H1 (cell line): Measurements from ENCODE around the gene OR52N5. TPM values are rescaled to one million over a fixed set of nuclear protein-coding genes. Genes with fewer than 3 reads are reported as not detected.

Source experiments
- CTCF ChIA-PET: fragments of 300-600 bp; sonication (Branson Sonifier 250); formaldehyde crosslinking; loops from one replicate; lab custom pipeline; 2021; ENCODE audit not compliant: partially characterized antibody; lab: Charles Lee
- POLR2A ChIA-PET: fragments of 300-600 bp; sonication (Branson Sonifier 250); formaldehyde crosslinking; loops from one replicate; lab custom pipeline; 2021; ENCODE audit warnings: inconsistent platforms; ENCODE audit not compliant: partially characterized antibody; lab: Charles Lee
- DNase-seq, 2 experiments: peaks; one replicate each; pipeline versions ENCODE4 v3.0.0 to v3.0.0-alpha.2; 2010 to 2022; ENCODE audit warnings: low spot score in 2 of 2, low read depth in 1 of 2, mixed read lengths in 1 of 2
- FAIRE-seq: peaks from 2 replicates; lab custom pipeline; 2011; peaks lifted over from hg19 to GRCh38; lab: Jason Lieb, UNC
- H2AFZ ChIP-seq: 2 replicates; pipeline ENCODE4 v1.8.1; 2012; ENCODE audit warnings: low read length, inconsistent platforms
- H2AK5ac ChIP-seq: 2 replicates; pipeline ENCODE4 v1.6.1; 2013; ENCODE audit warnings: low read depth, low read length
- H2BK120ac ChIP-seq: replicated peaks from 2 replicates; pipeline ENCODE3; 2013; ENCODE audit warnings: low read depth, low read length, inconsistent platforms
- H2BK12ac ChIP-seq: 2 replicates; pipeline ENCODE4 v1.6.1; 2013; ENCODE audit warnings: low read depth, low read length
- H2BK15ac ChIP-seq: 2 replicates; pipeline ENCODE4 v1.6.1; 2013; ENCODE audit warnings: low read length
- H2BK20ac ChIP-seq: 2 replicates; pipeline ENCODE4 v1.6.1; 2013; ENCODE audit warnings: low read length
- H2BK5ac ChIP-seq: 2 replicates; pipeline ENCODE4 v1.6.1; 2013; ENCODE audit warnings: low read depth, low read length
- H3K14ac ChIP-seq: 2 replicates; pipeline ENCODE4 v1.6.1; 2013; ENCODE audit warnings: inconsistent platforms; ENCODE audit not compliant: insufficient read length
- H3K18ac ChIP-seq: 2 replicates; pipeline ENCODE4 v1.6.1; 2013; ENCODE audit warnings: low read length; ENCODE audit errors: extremely low read depth
- H3K23ac ChIP-seq: 2 replicates; pipeline ENCODE4 v1.6.1; 2013; ENCODE audit warnings: inconsistent platforms; ENCODE audit not compliant: insufficient read length
- H3K23me2 ChIP-seq: 2 replicates; pipeline ENCODE4 v1.6.1; 2013; ENCODE audit warnings: low read depth, low read length
- H3K27ac ChIP-seq: 2 replicates; pipeline ENCODE4 v1.6.1; 2011; ENCODE audit warnings: low read depth, low read length, inconsistent platforms
- H3K27me3 ChIP-seq, 4 experiments: replicated peaks in 1 of 4; 1 replicate in 1 of 4; 2 replicates in 3 of 4; pipeline versions ENCODE4 v1.6.1 to v1.8.1; 2011 to 2013; ENCODE audit warnings: low read length in 3 of 4, mild to moderate bottlenecking in 3 of 4, inconsistent platforms in 2 of 4, mixed read lengths in 2 of 4, moderate library complexity in 1 of 4; ENCODE audit not compliant: control insufficient read depth in 3 of 4, insufficient read depth in 3 of 4; ENCODE audit errors: extremely low read depth in 1 of 4
- H3K36me3 ChIP-seq, 4 experiments: 2 replicates each; pipeline versions ENCODE4 v1.6.1 to v1.8.1; 2011 to 2013; ENCODE audit warnings: mild to moderate bottlenecking in 4 of 4, low read length in 3 of 4, moderate library complexity in 2 of 4, control low read depth in 1 of 4, inconsistent platforms in 1 of 4; ENCODE audit not compliant: insufficient read depth in 4 of 4, control insufficient read depth in 2 of 4
- H3K4ac ChIP-seq: replicated peaks from 2 replicates; pipeline ENCODE3; 2013; ENCODE audit warnings: low read length, low read depth, mixed read lengths, inconsistent platforms; ENCODE audit not compliant: insufficient read length
- H3K4me1 ChIP-seq, 4 experiments: replicated peaks in 1 of 4; 1 replicate in 1 of 4; 2 replicates in 3 of 4; pipeline versions ENCODE4 v1.6.1 to v1.8.1; 2011 to 2013; ENCODE audit warnings: low read length in 3 of 4, inconsistent platforms in 2 of 4, mixed read lengths in 1 of 4; ENCODE audit not compliant: insufficient read depth in 4 of 4, control insufficient read depth in 3 of 4
- H3K4me2 ChIP-seq, 2 experiments: 2 replicates each; pipeline versions ENCODE4 v1.6.1 to v1.8.1; 2011 to 2013; ENCODE audit warnings: low read depth in 2 of 2, low read length in 2 of 2, control low read depth in 1 of 2, inconsistent platforms in 1 of 2, mild to moderate bottlenecking in 1 of 2; ENCODE audit not compliant: insufficient read depth in 1 of 2
- H3K4me3 ChIP-seq, 4 experiments: fragments of 200-600, 300-600 bp in 1 of 4; sonication (generic), shearing (Covaris generic), sonication (Bioruptor Twin) in 1 of 4; 2 replicates each; pipeline versions ENCODE4 v1.5.1 to v1.8.1; 2011 to 2016; ENCODE audit warnings: low read length in 4 of 4, low read depth in 3 of 4, control low read depth in 2 of 4, inconsistent platforms in 2 of 4, mild to moderate bottlenecking in 2 of 4, mixed read lengths in 1 of 4, moderate library complexity in 1 of 4; ENCODE audit not compliant: insufficient read depth in 2 of 4; ENCODE audit errors: extremely low read depth in 1 of 4
- H3K56ac ChIP-seq: replicated peaks from 2 replicates; pipeline ENCODE3; 2013; ENCODE audit warnings: low read depth, mild to moderate bottlenecking, mixed read lengths, low read length, inconsistent platforms; ENCODE audit not compliant: insufficient read length
- H3K79me1 ChIP-seq: 2 replicates; pipeline ENCODE4 v1.6.1; 2013; ENCODE audit warnings: low read depth, low read length, control low read depth
- H3K79me2 ChIP-seq, 2 experiments: 2 replicates each; pipeline versions ENCODE4 v1.6.1 to v1.8.1; 2012 to 2013; ENCODE audit warnings: low read length in 2 of 2, mild to moderate bottlenecking in 2 of 2, inconsistent platforms in 1 of 2; ENCODE audit not compliant: insufficient read depth in 2 of 2, control insufficient read depth in 1 of 2
- H3K9ac ChIP-seq, 4 experiments: replicated peaks in 1 of 4; 1 replicate in 1 of 4; 2 replicates in 3 of 4; pipeline versions ENCODE4 v1.6.1 to v1.8.1; 2011 to 2013; ENCODE audit warnings: low read depth in 3 of 4, low read length in 3 of 4, control low read depth in 2 of 4, mild to moderate bottlenecking in 2 of 4, moderate library complexity in 2 of 4, inconsistent platforms in 1 of 4; ENCODE audit errors: extremely low read depth in 1 of 4
- H3K9me3 ChIP-seq, 2 experiments: 2 replicates each; pipeline versions ENCODE4 v1.6.1 to v1.8.1; 2012 to 2013; ENCODE audit warnings: mild to moderate bottlenecking in 2 of 2, moderate library complexity in 2 of 2, control low read depth in 1 of 2, inconsistent platforms in 1 of 2, low read depth in 1 of 2, low read length in 1 of 2, mixed read lengths in 1 of 2; ENCODE audit not compliant: insufficient read depth in 2 of 2
- H4K20me1 ChIP-seq, 2 experiments: replicated peaks in 1 of 2; 2 replicates each; pipeline versions ENCODE3 to v1.8.1; 2011 to 2013; ENCODE audit warnings: inconsistent platforms in 2 of 2, low read length in 2 of 2, mild to moderate bottlenecking in 1 of 2; ENCODE audit not compliant: insufficient read depth in 2 of 2, control insufficient read depth in 1 of 2
- H4K5ac ChIP-seq: 2 replicates; pipeline ENCODE4 v1.6.1; 2013; ENCODE audit warnings: low read length, low read depth, mixed read lengths, inconsistent platforms; ENCODE audit not compliant: insufficient read length
- H4K8ac ChIP-seq: 2 replicates; pipeline ENCODE4 v1.8.0; 2013; ENCODE audit warnings: mild to moderate bottlenecking, moderate library complexity, low read length, inconsistent platforms; ENCODE audit not compliant: insufficient read depth; ENCODE audit errors: extremely low read depth
- H4K91ac ChIP-seq: replicated peaks from 2 replicates; pipeline ENCODE3; 2013; ENCODE audit warnings: low read length, mixed read lengths, inconsistent platforms; ENCODE audit not compliant: insufficient read length
- ATF3 ChIP-seq: IDR thresholded peaks from 2 replicates; pipeline ENCODE4 v1.6.1; 2011; ENCODE audit warnings: low read depth, mild to moderate bottlenecking, low read length; ENCODE audit not compliant: insufficient read depth
- BCL11A ChIP-seq, 2 experiments: IDR thresholded peaks; one replicate each; pipeline ENCODE4 v1.6.1; 2011; ENCODE audit warnings: low read depth in 2 of 2, low read length in 2 of 2, mild to moderate bottlenecking in 2 of 2
- CBX8 ChIP-seq: fragments of 300-800, 300-1000 bp; sonication (generic); IDR thresholded peaks from 2 replicates; pipeline ENCODE4 v1.7.1; 2016; ENCODE audit warnings: low read depth, low read length, borderline replicate concordance
- CREB1 ChIP-seq: IDR thresholded peaks from 2 replicates; pipeline ENCODE4 v1.6.1; 2012; ENCODE audit warnings: inconsistent platforms
- CTBP2 ChIP-seq: IDR thresholded peaks from 2 replicates; pipeline ENCODE4 v1.7.0; 2011; ENCODE audit warnings: borderline replicate concordance, mild to moderate bottlenecking, moderate library complexity, mixed read lengths, low read length; ENCODE audit not compliant: insufficient read depth, insufficient read length
- EGR1 ChIP-seq: IDR thresholded peaks from 2 replicates; pipeline ENCODE4 v1.6.1; 2011; ENCODE audit warnings: low read depth, low read length, borderline replicate concordance
- EP300 ChIP-seq, 2 experiments: IDR thresholded peaks; 1 replicate in 1 of 2; 2 replicates in 1 of 2; pipeline ENCODE4 v1.6.1; 2011 to 2012; ENCODE audit warnings: low read depth in 2 of 2, low read length in 2 of 2, mild to moderate bottlenecking in 2 of 2, borderline replicate concordance in 1 of 2, inconsistent platforms in 1 of 2, moderate library complexity in 1 of 2
- EZH2 ChIP-seq: fragments of 200-600 bp; sonication (generic); IDR thresholded peaks from 2 replicates; pipeline ENCODE4 v1.7.1; 2012; ENCODE audit warnings: low read depth, mild to moderate bottlenecking, moderate library complexity, low read length, inconsistent platforms; ENCODE audit not compliant: severe bottlenecking
- MAFK ChIP-seq: IDR thresholded peaks from 2 replicates; pipeline ENCODE4 v1.6.1; 2012; ENCODE audit warnings: low read depth, mild to moderate bottlenecking, improper control_type of control experiment, low read length
- SAP30 ChIP-seq: fragments of 300-600 bp; sonication (generic); IDR thresholded peaks from 2 replicates; pipeline ENCODE4 v1.7.1; 2012; ENCODE audit warnings: low read length, moderate library complexity, mild to moderate bottlenecking, inconsistent platforms; ENCODE audit not compliant: insufficient read depth, insufficient replicate concordance
- SP1 ChIP-seq: IDR thresholded peaks from 2 replicates; pipeline ENCODE4 v1.6.1; 2011; ENCODE audit warnings: low read depth, low read length
- TAF1 ChIP-seq: IDR thresholded peaks from 2 replicates; pipeline ENCODE4 v1.6.1; 2011; ENCODE audit warnings: mild to moderate bottlenecking, low read depth, low read length
- TCF12 ChIP-seq: IDR thresholded peaks from 2 replicates; pipeline ENCODE4 v1.6.1; 2011; ENCODE audit warnings: low read depth, mild to moderate bottlenecking, low read length
- YY1 ChIP-seq: IDR thresholded peaks from 2 replicates; pipeline ENCODE4 v1.6.1; 2011; ENCODE audit warnings: low read depth, mild to moderate bottlenecking, low read length
- WGBS, 2 experiments: shearing (Covaris generic) in 1 of 2; methylation state at CpG; one replicate each; pipeline versions ENCODE4 v1.1.6 to v1.1.7; 2013 to 2015; ENCODE audit warnings: low lambda C conversion rate in 2 of 2, mixed read lengths in 2 of 2, inconsistent platforms in 1 of 2, low coverage in 1 of 2, missing lambda C conversion rate in 1 of 2; ENCODE audit not compliant: insufficient replicate concordance in 2 of 2, insufficient coverage in 1 of 2, insufficient read length in 1 of 2; ENCODE audit errors: extremely low coverage in 1 of 2, missing lambda C conversion rate in 1 of 2; 5-methylcytosine and 5-hydroxymethylcytosine counted together
- polyA plus RNA-seq, 7 experiments: library from polyadenylated mRNA; depleted of rRNA in 3 of 7; stranded (reverse) in 5 of 7; unstranded in 2 of 7; fragments of >200 nt in 5 of 7; fragments of 200-250 nt in 2 of 7; gene quantifications; 1 replicate in 5 of 7; 2 replicates in 1 of 7; 4 replicates in 1 of 7; pipeline versions ENCODE4 v1.2.1 to v1.2.3, GENCODE V29; 2011 to 2013; ENCODE audit warnings: missing spikeins in 2 of 7, mixed read lengths in 2 of 7
- total RNA-seq: library from RNA; stranded (reverse); fragmentation: NEBNext Ultra II Directional; extraction: Animal tissue kit (Norgen Biotek cat#: 25700); gene quantifications from 2 replicates; pipeline ENCODE4 v1.2.1, GENCODE V29; 2021

Gene OR52N5
- total and polyA plus RNA-seq, 2 of the 8 experiments (the other 6 are each of a cell fraction or from before 2014, with no cell fraction given), result 0.12 TPM; not detected in 1

- no peak overlapping the region for H3K14ac ChIP-seq
- TF ChIP-seq EP300 (IDR thresholded peaks at IDR 0.05; ENCODE audit: borderline replicate concordance in 1 of 2, low read depth in 2 of 2, low read length in 2 of 2) (no peak), MAFK (no peak), CREB1 (no peak), EZH2 (no peak), TCF12 (no peak), BCL11A (IDR thresholded peaks at IDR 0.05; ENCODE audit: low read depth in 2 of 2, low read length in 2 of 2) (no peak), YY1 (no peak), SAP30 (no peak), EGR1 (no peak), ATF3 (no peak), SP1 (no peak), TAF1 (no peak), CTBP2 (no peak), CBX8 (no peak)
Measured at GRCh38 chr11:5746614-5747013, 36.5 kb downstream of the OR52N5 start.

More at GRCh38 chr11:5746614-5747013, 36.5 kb downstream of the OR52N5 start:
- no peak overlapping the region for H4K91ac ChIP-seq
- H4K20me1 ChIP-seq, result no peaks in the 10 kb centered on the region
- no peak for FAIRE-seq
- no peak overlapping the region for H2AK5ac ChIP-seq
- no peak overlapping the region for H3K4me3 ChIP-seq
- H3K27ac ChIP-seq, result no peak overlapping the region
- ChIA-PET CTCF (interaction anchor here (0.6 to 0.7 kb wide), 3 partner anchors 10 to 682 kb away, joined by 3 to 4 read pairs (median 3); partner anchors contain the start of gene OR56B1), POLR2A (no interaction called here)
- no peaks in the 10 kb centered on the region for H3K36me3 ChIP-seq
- no peaks in the 10 kb centered on the region for H3K4me1 ChIP-seq
- WGBS, 2 experiments, result 91% methylated on average over 3 of the region's 3 CpGs; no CpG with 5 or more reads in 1 of the 2 experiments
- H3K27me3 ChIP-seq, result no peaks in the 10 kb centered on the region
- H4K8ac ChIP-seq, result no peak overlapping the region
- H3K18ac ChIP-seq, result no peak overlapping the region
- H3K56ac ChIP-seq, result no peak overlapping the region
- H3K23ac ChIP-seq, result no peak overlapping the region
- no peak overlapping the region for H3K9ac ChIP-seq
- H2BK12ac ChIP-seq, result no peak overlapping the region
- H4K5ac ChIP-seq, result no peak overlapping the region
- no peak overlapping the region for H2BK5ac ChIP-seq
- no peaks in the 10 kb centered on the region for H3K79me2 ChIP-seq
- H3K23me2 ChIP-seq, result no peaks in the 10 kb centered on the region
- no peak overlapping the region for H2AFZ ChIP-seq
- no peak overlapping the region for H3K4ac ChIP-seq
- DNase-seq, result no peak
- H2BK120ac ChIP-seq, result no peak overlapping the region
- no peak overlapping the region for H2BK15ac ChIP-seq
- H3K4me2 ChIP-seq, result no peak overlapping the region
- H3K79me1 ChIP-seq, result no peaks in the 10 kb centered on the region
- H2BK20ac ChIP-seq, result no peak overlapping the region
- no peaks in the 10 kb centered on the region for H3K9me3 ChIP-seq
